PC-3 (cell line): Measurements from ENCODE around the gene ASIC3.

Experiments
- EZH2phosphoT487 ChIP-seq: fragments of 300-600 bp; sonication (generic); IDR thresholded peaks from 2 replicates; pipeline ENCODE4 v1.6.1; 2018; ENCODE audit warnings: mild to moderate bottlenecking, antibody characterized with exemption, low read length, borderline replicate concordance
- TF ChIP-seq, protein P1 (sequence below): fragments of 300-600 bp; sonication (generic); conservative IDR thresholded peaks from 2 replicates; pipeline ENCODE4 v1.5.1; 2017; ENCODE audit warnings: antibody characterized with exemption, low read depth, mild to moderate bottlenecking, low read length

DNA sequence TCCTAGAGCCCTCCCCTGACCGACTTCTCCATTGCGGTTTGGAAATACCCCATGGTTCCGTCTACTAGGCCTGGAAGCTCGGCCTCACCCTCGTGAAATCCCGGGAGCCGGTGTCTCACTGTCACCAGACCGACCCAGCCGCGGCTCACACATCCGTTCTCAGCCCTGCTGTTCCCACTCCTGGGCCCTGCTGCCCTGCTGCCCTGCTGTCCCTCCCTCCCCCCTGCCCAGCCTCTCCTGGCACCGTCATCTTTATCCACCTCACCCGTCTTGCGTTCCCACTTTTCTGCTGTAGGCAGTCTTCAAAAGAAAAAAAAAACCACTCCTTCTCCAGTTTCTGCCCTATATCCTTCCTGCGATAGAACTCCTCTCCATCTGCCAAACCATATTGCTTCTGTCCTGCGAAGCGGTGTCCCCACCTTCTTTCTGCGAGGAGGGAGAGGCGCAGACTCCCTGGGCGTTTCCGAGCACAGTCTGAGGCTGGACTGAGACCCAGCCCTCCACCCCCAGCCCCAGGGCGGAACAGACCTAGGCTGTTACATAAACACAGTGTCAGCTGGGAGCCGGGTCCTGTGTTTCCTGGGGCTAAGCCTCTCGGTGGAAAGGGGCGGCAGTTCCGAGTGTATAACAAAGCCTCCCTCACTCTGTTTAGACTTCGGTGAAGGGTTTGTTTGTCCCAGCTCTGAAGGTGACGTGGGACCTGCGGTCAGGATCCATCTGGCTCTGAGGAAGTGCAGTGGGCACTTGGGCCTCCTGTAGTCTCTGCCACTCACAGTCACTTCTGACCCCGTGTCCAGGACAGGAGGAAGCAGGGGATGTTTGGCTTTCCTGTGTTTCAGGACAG is 40.7 kb downstream of the ASIC3 start:
- no peak for TF ChIP-seq EZH2phosphoT487
- TF ChIP-seq, protein P1, sequence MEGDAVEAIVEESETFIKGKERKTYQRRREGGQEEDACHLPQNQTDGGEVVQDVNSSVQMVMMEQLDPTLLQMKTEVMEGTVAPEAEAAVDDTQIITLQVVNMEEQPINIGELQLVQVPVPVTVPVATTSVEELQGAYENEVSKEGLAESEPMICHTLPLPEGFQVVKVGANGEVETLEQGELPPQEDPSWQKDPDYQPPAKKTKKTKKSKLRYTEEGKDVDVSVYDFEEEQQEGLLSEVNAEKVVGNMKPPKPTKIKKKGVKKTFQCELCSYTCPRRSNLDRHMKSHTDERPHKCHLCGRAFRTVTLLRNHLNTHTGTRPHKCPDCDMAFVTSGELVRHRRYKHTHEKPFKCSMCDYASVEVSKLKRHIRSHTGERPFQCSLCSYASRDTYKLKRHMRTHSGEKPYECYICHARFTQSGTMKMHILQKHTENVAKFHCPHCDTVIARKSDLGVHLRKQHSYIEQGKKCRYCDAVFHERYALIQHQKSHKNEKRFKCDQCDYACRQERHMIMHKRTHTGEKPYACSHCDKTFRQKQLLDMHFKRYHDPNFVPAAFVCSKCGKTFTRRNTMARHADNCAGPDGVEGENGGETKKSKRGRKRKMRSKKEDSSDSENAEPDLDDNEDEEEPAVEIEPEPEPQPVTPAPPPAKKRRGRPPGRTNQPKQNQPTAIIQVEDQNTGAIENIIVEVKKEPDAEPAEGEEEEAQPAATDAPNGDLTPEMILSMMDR = no peak
